Skin epidermis (tissue), 12 donors: ENCODE results near the gene SIN3B.
A peak's percentile ranks its signal among the peaks of the same experiment; 100 is the strongest.
"Not testable (repeated sequence)": the region's sequence is repeated elsewhere in the genome, so short reads cannot be mapped to it uniquely, and the experiment has no call there.

Source experiments
- H3K27ac ChIP-seq, 21 experiments: fragments of 200-600 bp; sonication (generic) in 11 of 21; one replicate each; pipeline ENCODE4 v1.5.0; 2020; ENCODE audit warnings: mild to moderate bottlenecking in 3 of 21, inconsistent platforms in 2 of 21, moderate library complexity in 2 of 21
- H3K4me3 ChIP-seq, 7 experiments: fragments of 200-600 bp; sonication (generic) in 2 of 7; one replicate each; pipeline ENCODE4 v1.5.0; 2020; ENCODE audit warnings: inconsistent platforms in 2 of 7, mild to moderate bottlenecking in 2 of 7, moderate library complexity in 1 of 7

SIN3B gene

DNA sequence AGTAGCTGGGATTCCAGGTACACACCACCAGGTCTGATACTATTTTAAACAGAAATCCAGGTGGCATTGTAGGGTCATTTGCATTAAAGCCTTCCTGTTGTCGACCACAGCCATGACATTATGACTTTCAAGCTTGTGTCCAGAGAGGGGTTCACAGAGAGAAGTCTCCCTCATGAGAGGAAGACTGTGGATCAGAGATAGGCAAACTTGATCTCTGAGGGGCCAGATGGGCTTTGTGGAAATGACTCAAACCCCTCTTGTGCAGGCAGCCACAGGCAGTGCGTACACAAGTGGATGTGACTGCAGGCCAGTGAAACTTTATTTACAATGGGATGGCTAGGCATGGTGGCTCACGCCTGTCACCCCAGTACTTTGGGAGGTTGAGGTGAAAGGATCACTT is 31.8 kb downstream of the SIN3B start:
- Histone ChIP-seq H3K27ac (no peak overlapping the region), H3K4me3 (no peak overlapping the region)

DNA sequence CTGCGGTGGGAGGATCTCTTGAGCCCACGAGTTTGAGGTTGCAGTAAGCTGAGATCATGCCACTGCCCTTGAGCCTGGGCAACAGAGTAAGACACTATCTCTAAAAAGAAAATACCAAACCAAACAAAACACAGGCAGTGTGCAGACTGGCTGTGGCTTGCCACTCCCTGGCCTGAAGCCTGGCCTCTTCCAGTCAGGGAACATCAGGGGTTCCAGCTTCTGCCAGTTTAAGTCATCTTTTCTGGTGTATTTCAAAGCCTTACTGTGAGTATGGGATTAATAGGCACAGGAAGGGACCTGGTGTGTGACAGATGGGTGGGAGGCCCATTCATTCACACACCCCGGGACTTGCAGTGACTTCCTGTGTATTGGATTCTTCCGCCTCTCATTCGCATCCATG is 32.6 kb downstream of the SIN3B start:
- Histone ChIP-seq H3K27ac (no peak overlapping the region), H3K4me3 (no peak overlapping the region)

DNA sequence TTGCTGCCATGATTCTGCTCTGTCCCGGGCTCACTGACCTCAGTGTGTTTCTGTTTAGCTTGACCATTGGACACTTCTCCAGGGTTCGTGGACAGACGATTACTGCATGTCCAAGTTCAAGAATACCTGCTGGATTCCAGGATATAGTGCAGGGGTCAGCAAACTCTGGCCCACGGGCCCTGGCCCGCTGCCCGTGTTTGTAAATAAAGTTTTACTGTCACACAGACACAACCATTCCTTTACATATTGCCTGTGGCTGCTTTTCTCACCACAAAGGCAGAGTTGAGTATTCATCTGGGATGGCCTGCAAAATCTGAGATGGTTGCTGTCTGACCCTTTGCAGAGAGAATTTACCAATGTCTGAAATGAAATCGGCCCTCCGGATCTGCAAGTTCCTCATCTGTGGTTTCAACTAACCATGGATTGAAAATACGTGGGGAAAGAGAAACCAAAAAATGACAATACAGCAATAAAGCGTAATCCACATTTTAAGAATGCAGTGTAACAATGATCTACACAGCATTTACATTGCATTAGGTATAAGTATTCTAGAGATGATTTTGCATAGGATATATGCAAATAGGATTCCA is 33.7 kb downstream of the SIN3B start:
- H3K27ac ChIP-seq, result no peak overlapping the region
- H3K4me3 ChIP-seq, result no peak overlapping the region

- H3K27ac ChIP-seq, result no peak overlapping the region
- no peak overlapping the region for H3K4me3 ChIP-seq
These were observed 38.0 kb downstream of the SIN3B start for GRCh38 chr19:16867211-16867610.

GRCh38 chr19:16868423-16869130 is 39.4 kb downstream of the SIN3B start:
- Histone ChIP-seq H3K27ac (no peak overlapping the region), H3K4me3 (no peak overlapping the region)

DNA sequence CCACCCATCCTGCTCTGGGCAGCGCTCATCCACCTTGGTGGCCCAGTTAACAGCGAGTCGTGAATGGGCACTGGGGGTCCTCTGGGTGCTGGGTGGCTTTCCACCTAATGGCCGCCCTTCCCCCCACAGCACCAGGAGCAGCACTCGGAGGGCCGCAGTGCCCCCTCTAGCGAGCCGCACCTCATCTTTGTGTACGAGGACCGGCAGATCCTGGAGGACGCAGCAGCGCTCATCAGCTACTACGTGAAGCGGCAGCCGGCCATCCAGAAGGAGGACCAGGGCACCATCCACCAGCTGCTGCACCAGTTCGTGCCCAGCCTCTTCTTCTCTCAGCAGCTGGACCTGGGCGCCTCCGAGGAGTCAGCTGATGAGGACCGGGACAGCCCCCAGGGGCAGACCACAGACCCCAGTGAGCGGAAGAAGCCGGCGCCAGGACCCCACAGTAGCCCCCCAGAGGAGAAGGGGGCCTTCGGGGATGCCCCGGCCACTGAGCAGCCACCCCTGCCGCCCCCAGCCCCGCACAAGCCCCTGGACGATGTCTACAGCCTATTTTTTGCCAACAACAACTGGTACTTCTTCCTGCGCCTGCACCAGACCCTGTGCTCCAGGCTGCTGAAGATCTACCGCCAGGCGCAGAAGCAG is 40.3 kb downstream of the SIN3B start:
- H3K27ac ChIP-seq, result no peak overlapping the region
- H3K4me3 ChIP-seq, result no peak overlapping the region

DNA sequence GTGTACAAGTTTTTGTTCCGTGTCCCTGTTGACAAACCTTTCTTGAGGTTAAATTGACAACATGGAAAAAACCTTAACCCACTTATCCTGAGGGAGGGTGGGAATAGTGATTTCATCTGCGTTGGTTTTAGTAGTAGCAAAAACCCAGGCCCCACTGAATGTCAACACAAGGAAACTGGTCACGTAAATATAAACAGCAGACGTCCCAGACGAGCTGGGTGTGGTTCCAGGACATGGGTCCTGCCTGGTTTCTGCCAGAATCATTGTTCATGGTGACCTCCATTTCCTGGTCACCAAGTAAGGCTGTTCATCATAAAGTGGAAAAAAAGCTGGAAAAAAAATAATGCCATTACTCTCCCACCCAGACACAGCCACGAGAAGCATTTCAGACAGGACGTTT is 42.7 kb downstream of the SIN3B start:
- H3K27ac ChIP-seq, result peak overlapping the region in 8 of 21 experiments; percentile 12 to 73 (median 44)
- H3K4me3 ChIP-seq, result no peak overlapping the region

DNA sequence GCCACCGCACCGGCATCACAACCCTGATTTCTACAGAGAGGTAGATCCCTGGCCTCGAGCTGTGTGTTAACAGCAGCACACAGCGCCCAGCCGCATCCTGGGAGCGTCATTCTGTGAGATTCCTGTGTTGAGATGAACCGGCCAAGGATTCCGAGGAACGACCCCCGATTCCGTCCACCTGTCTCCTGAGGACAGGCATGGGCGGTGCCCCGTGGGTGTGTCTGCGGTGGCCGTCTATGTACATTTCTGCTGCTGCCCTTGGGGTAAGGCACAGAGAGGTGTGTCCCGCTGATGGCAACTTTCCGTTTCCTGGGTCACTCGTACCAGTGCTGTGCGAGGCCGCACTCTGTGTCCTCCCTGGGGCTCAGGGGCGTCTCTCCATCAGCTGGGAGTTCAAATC is 43.5 kb downstream of the SIN3B start:
- H3K4me3 ChIP-seq, result no peak overlapping the region
- peak overlapping the region in 8 of 21 experiments; percentile 12 to 73 (median 42) for H3K27ac ChIP-seq

DNA sequence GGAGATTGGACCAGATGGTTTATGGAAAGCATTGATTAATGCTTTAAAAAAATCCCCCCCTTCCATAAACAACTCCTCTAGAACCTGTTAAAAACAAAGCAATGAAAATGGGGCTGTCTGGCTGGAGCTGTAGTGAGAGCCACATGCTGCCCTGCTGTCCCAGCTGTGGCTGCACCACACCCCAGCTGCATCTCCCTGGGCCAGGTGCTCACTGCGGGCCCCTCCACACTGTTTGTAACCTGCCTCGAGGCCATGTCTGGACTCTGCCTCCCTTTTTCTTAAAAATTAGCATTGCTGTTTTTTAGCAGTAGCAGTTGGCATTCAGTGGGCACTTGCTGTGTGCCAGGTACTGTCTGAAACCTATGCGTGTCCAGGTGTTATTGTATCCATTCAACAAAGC is 44.4 kb downstream of the SIN3B start:
- Histone ChIP-seq H3K27ac (peak overlapping the region in 7 of 21 experiments; percentile 1 to 73 (median 27)), H3K4me3 (no peak overlapping the region)

GRCh38 chr19:16874250-16874977 is 45.2 kb downstream of the SIN3B start:
- Histone ChIP-seq H3K27ac (peak overlapping the region in 7 of 21 experiments; percentile 1 to 54 (median 25)), H3K4me3 (no peak overlapping the region)

GRCh38 chr19:16874978-16875299 is 45.7 kb downstream of the SIN3B start:
- peak overlapping the region in 3 of 21 experiments; percentile 22 to 54 (median 23) for H3K27ac ChIP-seq
- H3K4me3 ChIP-seq, result not testable (repeated sequence)

DNA sequence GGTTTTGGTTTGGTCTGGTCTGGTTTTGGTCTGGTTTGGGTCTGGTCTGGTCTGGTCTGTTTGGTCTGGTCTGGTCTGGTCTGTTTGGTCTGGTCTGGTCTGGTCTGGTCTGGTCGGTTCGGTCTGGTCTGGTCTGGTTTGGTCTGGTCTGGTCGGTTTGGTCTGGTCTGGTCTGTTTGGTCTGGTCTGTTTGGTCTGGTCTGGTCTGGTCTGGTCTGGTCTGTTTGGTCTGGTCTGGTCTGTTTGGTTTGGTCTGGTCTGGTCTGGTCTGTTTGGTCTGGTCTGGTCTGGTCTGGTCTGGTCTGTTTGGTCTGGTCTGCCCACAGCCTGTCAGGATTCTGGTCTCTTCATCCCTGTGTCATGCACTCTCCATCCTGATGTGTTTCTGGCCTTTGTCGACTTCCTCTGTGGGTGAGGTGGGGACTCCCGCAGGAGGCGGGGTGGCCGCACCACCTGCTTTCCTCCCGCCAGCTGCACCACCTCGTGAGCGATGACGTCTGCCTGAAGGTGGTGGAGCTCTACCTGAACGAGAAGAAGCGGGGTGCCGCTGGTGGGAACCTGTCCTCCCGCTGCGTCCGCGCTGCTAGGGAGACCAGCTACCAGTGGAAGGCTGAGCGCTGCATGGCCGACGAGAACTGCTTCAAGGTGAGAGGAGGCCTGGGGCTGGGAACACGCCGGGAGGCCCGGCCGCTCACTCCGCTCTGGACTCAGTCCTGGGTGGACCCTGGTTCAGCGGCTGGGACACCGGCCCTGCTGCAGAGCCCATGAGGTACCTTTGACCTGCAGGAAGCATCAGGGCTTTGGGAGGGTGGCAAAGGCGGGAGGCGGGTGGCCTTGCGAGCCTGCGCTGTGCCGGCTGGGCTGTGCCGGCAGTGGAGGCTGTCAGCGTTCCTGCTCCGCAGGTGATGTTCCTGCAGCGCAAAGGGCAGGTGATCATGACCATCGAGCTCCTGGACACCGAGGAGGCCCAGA is 46.7 kb downstream of the SIN3B start:
- H3K4me3 ChIP-seq, result no peak overlapping the region
- peak overlapping the region in 5 of 21 experiments; percentile 11 to 60 (median 38) for H3K27ac ChIP-seq

DNA sequence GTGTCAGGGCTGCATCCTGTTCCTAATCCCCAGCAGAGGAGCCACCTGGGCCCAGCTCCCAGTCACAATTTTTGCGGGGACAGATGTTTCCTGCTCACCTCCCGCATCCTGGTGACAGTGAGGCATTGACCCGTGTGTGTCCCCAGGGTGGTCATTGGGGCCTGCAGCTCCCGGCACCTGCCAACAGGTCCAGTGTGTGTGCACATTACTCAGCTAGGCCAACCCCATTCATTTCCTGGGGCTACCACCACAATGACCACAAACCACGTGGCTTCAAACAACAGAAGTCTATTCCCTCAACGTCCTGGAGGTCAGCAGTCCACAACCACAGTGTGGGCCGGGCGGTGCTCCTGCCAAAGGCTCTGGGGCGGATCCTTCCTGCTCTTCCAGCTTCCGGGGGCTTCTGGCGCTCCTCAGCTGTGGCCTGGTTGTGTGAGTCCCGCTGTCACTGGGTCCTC is 47.7 kb downstream of the SIN3B start:
- Histone ChIP-seq H3K4me3 (no peak overlapping the region), H3K27ac (peak overlapping the region in 2 of 21 experiments; percentile 12 to 57)

DNA sequence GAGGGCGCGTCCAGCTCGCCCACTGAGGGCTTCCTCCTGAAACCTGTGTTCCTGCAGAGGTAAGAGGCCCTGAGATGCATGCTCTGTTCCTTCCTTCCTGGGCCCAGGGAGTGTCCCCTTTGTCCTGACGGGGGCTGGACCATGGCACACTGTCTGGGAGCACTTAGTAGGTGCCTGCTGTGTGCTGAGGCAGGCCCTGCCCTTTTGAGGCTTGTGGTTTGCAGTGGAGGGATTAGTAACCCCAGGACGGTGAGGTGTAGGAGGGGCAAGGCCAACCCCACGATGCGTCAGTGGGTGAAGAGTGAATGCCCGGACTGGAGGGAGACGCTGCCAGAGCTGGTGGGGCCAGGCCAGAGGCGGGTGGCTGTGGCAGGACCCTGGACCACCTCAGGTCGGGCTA is 48.4 kb downstream of the SIN3B start:
- no peak overlapping the region for H3K4me3 ChIP-seq
- H3K27ac ChIP-seq, result peak overlapping the region in 4 of 21 experiments; percentile 10 to 57 (median 36)

GRCh38 chr19:16878181-16878965 is 49.2 kb downstream of the SIN3B start:
- Histone ChIP-seq H3K27ac (peak overlapping the region in 2 of 21 experiments; percentile 57), H3K4me3 (no peak overlapping the region)

GRCh38 chr19:16880884-16881554 is 51.8 kb downstream of the SIN3B start:
- H3K4me3 ChIP-seq, result no peak overlapping the region
- H3K27ac ChIP-seq, result no peak overlapping the region

DNA sequence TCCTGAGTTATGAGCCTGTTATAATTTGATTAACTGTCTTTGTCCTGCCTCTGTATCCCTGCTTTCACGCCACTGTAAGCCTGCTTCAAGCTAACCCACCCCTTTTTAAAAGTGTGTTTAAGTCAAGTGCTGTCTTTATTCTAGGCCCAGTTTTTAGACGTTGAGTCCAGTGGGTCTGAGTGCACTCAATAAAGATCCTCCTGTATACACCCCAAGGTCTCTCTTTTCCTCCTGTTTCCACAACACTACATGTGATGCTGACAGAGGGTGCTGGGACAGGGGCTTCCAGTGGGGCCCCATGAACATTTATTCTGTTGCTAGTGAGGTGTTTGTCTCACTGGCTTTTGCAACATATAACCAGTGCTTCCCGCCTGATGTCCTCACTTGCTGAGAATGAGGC is 52.9 kb downstream of the SIN3B start:
- H3K4me3 ChIP-seq, result no peak overlapping the region
- no peak overlapping the region for H3K27ac ChIP-seq

- no peak overlapping the region for H3K4me3 ChIP-seq
- peak overlapping the region in 1 of 21 experiments; percentile 51 for H3K27ac ChIP-seq
These were observed 54.3 kb downstream of the SIN3B start for GRCh38 chr19:16883522-16883921.
